Raji (cell line): ENCODE measurements around the gene DCST1.

Source experiments
- POLR2A ChIP-seq: IDR thresholded peaks from 2 replicates; pipeline ENCODE4 v1.6.1; 2011; ENCODE audit warnings: low read depth, low read length, control low read depth; ENCODE audit not compliant: insufficient read depth

Gene DCST1

DNA sequence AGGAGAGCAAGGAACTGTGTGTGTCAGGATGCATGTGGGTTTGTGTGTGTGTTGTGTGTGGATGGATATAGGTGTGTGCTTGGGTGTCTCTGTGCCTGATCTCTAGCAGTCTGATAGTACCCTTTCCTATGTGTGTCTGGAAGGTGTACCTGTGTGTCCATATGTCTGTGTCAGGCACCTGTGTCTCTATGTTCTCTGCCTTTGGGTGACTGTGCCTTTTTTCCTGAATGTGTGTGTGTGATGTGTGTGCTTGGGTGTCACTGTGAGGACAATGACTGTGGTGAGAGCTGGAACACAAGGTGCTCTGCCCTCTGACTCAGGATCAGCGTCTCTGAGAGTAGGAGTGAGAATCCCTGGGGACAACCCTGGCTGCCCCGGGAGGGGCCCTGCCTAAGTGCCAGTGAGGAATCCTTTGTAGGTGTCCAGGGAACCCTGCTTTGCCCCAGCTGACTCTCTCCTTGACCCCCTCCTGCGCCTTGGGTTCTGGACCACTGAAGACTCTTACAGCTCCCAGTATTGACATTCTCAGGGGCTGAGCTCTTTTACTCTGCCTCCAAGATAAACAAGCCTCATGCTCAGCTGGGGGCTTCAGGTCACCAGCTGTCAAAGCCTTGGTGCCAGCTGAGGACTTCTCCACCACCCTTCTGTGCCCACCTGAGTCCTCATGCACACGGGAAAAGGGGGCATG, 44.3 kb downstream of the DCST1 start:
- TF ChIP-seq POLR2A = no peak

- TF ChIP-seq POLR2A = no peak
Measured at GRCh38 chr1:155078469-155079209, 45.0 kb downstream of the DCST1 start, which contains the start of gene EFNA3. TSS of gene EFNA3 (plus strand) at chr1:155078837. CDS start at chr1:155078942, 105 bp downstream.

- no peak for TF ChIP-seq POLR2A
Measured at GRCh38 chr1:155079210-155079486, 45.5 kb downstream of the DCST1 start.

DNA sequence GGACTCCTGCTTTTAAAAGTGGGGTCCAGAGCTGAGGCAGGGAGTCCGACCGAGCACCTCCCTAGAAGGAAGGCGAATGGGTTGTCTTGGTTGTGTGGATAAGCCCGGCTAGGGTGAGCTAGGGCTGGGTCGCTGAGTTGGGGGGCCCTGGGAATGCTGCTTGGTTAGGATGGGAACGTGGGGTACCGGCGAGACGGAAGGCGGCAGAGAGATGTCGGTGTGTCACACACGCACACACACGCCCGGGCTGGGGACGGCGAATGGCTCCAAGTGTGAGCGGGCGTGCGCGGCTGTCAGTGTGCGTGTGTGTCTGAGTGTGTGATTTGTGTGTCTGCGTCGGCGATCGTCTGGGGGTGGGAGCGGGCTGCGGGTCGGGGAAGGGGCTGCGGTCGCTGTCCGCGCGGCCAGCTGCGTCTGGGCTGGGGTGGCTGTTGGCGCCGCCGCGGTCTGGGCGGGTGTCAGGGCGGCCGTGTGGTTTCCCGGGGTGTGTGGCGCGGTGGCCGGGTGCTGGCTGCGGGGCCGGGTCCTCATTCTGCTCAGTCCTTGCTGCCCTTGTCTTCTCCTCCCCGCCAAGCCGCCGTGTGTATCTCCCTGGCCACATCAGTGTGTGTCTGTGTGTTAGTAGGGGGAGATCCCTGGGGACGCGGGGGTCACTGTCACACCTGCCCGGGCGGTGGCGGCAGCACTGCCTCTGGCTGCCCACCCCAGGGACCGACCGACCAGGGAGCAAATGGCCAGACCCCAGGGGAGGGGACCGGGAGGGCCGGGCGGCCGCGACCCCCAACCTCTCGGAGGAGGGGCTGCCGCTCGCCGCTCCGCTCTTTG, 46.1 kb downstream of the DCST1 start:
- no peak for TF ChIP-seq POLR2A

DNA sequence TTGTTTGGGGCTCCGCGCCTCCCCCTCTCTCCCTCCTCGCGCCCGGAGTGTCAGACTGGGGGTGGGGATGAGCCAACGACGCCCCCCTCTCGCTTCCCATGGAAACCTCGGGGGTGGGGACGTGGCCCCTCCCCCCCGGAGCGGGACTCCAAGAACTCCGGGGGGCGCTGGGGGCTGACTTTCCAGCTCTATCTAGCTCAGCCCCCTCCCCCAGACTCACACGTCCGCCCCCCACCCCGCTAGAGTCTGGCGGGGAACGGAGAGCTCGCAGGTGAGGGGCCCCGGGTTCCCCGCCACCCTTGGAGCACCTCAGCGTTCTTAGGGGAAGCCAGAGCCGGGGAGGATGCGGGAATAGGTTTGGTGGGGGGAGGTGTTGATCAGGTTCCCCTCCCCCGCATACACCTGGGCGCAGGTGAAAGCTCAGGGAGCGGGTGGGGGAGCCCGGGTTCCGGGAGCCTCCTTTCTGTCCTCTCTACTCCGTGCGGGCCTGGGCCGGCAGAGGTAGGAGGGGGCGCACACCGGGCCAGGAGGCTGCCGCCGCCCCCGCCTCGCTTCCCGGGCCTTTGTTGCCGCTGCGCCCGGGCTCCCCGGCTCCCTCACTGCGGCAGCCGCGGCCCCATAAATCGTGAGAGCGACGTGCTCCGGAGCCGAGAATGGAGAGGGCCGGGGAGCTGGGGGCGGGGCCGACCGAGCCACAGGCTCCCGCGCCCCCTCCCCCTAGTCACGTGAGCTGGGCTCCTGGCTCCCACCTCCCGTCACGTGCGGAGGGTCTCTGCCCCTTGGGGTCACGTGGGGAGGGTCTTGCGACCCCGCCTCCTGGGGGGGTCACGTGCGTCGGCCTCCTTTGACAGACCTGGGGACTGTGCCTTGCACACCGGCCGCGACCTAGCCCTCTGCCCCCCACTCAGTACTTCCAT, 46.9 kb downstream of the DCST1 start:
- TF ChIP-seq POLR2A = no peak

DNA sequence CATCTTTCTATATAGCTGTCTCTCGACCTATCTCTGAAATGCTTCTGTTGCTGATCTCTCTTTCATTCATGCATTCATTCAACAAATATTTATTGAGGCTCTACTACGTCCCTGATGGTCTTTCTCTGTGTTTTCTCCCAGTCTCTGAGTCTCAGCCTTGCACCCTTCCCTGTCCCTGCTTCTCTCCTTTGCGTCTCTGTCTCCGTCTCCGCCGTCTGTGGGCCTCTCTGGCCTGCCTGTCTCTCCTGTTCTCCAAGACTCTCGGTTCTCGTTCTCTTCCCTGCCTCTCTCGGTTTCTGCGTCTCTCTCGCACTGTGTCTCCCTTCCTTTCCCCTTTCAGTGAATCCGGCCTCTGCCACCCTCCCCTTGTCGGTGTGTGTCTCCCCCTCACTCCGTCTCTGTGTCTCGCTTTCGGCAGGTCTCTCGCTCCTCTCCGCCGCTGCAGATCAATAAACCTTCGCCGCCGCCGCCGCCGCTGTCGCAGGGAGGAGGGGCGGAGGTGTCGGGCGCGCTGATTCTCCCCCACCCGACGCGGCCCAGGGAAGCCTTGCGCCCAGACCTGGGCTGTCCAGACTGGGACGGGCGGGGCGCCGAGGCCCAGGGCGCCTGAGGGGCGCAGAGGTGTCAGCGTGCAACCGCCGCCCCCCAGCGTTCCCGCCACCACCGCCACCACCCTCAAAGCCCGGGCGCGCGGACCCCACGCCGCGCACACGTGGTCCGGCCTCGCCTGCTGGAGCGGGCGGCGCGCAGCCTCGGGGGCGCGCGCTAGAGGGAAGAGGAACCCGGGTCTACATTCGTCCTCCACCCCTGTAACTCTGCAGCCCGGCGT, 48.1 kb downstream of the DCST1 start:
- no peak for TF ChIP-seq POLR2A

- TF ChIP-seq POLR2A = no peak
Measured at GRCh38 chr1:155082301-155083051, 48.9 kb downstream of the DCST1 start.

GRCh38 chr1:155083052-155083541, 49.5 kb downstream of the DCST1 start:
- no peak for TF ChIP-seq POLR2A

GRCh38 chr1:155083865-155084721, 50.5 kb downstream of the DCST1 start:
- TF ChIP-seq POLR2A = no peak

- TF ChIP-seq POLR2A = peak; percentile 83
Measured at GRCh38 chr1:155084722-155085503, 51.3 kb downstream of the DCST1 start.

GRCh38 chr1:155085504-155086127, 52.0 kb downstream of the DCST1 start:
- TF ChIP-seq POLR2A = no peak; the same call in 1 of the 2 replicates
